HL-60 (cell line): ENCODE data around the gene P3H3.

Source experiments
- DNase-seq, 2 experiments: peaks; one replicate each; pipeline ENCODE4 v3.0.0-alpha.2; 2010 to 2020; ENCODE audit warnings: low read depth in 1 of 2, low spot score in 1 of 2
- H3K27ac ChIP-seq: fragments of 250-450 bp; sonication (Bioruptor Pico); replicated peaks from 2 replicates; pipeline ENCODE4 v1.5.1; 2020; ENCODE audit warnings: mild to moderate bottlenecking, moderate library complexity
- H3K27me3 ChIP-seq: fragments of 250-450 bp; sonication (Bioruptor Pico); 2 replicates; pipeline ENCODE4 v1.5.1; 2021; ENCODE audit warnings: mild to moderate bottlenecking, moderate library complexity; ENCODE audit not compliant: insufficient read depth, poor library complexity, severe bottlenecking
- H3K4me3 ChIP-seq: replicated peaks from 2 replicates; pipeline ENCODE4 v1.5.1; 2011; ENCODE audit warnings: mild to moderate bottlenecking, control low read depth, low read length; ENCODE audit not compliant: insufficient read depth
- GABPA ChIP-seq: IDR thresholded peaks from 2 replicates; pipeline ENCODE4 v1.6.1; 2012; ENCODE audit warnings: low read depth
- POLR2AphosphoS5 ChIP-seq: IDR thresholded peaks from 2 replicates; pipeline ENCODE4 v1.6.1; 2012; ENCODE audit warnings: low read depth
- SPI1 ChIP-seq: IDR thresholded peaks from 2 replicates; pipeline ENCODE4 v1.6.1; 2012; ENCODE audit warnings: low read depth, mild to moderate bottlenecking, borderline replicate concordance
- TF ChIP-seq, protein P1 (sequence below): IDR thresholded peaks from one replicate; pipeline ENCODE4 v1.5.1; 2011; ENCODE audit warnings: low read length, control low read depth, inconsistent platforms; ENCODE audit not compliant: insufficient read depth
- TF ChIP-seq, protein P2 (sequence below): IDR thresholded peaks from 2 replicates; pipeline ENCODE4 v1.6.1; 2012; ENCODE audit warnings: low read depth; ENCODE audit not compliant: insufficient replicate concordance

The P3H3 gene

DNA sequence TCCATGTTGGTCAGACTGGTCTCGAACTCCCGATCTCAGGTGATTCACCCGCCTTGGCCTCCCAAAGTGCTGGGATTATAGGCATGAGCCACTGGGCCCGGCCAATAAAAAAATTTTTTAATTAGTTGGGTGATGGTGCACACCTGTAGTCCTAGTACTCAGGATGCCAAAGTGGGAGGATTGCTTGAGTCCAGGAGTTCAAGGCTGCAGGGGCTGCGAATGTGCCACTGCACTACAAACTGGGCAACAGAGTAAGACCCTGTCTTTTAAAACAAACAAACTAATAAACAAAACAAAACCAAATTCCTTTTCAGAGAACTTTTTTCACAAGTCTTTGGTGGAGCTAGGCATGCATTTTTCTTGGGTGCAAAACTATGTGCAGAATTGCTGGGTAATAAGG is 55.0 kb downstream of the P3H3 start:
- no peak for DNase-seq
- Histone ChIP-seq H3K27ac (no peak overlapping the region), H3K27me3 (no peaks in the 10 kb centered on the region), H3K4me3 (no peak overlapping the region)
- TF ChIP-seq, protein P1, sequence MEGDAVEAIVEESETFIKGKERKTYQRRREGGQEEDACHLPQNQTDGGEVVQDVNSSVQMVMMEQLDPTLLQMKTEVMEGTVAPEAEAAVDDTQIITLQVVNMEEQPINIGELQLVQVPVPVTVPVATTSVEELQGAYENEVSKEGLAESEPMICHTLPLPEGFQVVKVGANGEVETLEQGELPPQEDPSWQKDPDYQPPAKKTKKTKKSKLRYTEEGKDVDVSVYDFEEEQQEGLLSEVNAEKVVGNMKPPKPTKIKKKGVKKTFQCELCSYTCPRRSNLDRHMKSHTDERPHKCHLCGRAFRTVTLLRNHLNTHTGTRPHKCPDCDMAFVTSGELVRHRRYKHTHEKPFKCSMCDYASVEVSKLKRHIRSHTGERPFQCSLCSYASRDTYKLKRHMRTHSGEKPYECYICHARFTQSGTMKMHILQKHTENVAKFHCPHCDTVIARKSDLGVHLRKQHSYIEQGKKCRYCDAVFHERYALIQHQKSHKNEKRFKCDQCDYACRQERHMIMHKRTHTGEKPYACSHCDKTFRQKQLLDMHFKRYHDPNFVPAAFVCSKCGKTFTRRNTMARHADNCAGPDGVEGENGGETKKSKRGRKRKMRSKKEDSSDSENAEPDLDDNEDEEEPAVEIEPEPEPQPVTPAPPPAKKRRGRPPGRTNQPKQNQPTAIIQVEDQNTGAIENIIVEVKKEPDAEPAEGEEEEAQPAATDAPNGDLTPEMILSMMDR: no peak
- TF ChIP-seq, protein P2, sequence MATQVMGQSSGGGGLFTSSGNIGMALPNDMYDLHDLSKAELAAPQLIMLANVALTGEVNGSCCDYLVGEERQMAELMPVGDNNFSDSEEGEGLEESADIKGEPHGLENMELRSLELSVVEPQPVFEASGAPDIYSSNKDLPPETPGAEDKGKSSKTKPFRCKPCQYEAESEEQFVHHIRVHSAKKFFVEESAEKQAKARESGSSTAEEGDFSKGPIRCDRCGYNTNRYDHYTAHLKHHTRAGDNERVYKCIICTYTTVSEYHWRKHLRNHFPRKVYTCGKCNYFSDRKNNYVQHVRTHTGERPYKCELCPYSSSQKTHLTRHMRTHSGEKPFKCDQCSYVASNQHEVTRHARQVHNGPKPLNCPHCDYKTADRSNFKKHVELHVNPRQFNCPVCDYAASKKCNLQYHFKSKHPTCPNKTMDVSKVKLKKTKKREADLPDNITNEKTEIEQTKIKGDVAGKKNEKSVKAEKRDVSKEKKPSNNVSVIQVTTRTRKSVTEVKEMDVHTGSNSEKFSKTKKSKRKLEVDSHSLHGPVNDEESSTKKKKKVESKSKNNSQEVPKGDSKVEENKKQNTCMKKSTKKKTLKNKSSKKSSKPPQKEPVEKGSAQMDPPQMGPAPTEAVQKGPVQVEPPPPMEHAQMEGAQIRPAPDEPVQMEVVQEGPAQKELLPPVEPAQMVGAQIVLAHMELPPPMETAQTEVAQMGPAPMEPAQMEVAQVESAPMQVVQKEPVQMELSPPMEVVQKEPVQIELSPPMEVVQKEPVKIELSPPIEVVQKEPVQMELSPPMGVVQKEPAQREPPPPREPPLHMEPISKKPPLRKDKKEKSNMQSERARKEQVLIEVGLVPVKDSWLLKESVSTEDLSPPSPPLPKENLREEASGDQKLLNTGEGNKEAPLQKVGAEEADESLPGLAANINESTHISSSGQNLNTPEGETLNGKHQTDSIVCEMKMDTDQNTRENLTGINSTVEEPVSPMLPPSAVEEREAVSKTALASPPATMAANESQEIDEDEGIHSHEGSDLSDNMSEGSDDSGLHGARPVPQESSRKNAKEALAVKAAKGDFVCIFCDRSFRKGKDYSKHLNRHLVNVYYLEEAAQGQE: no peak
- TF ChIP-seq GABPA (no peak), SPI1 (no peak), POLR2AphosphoS5 (no peak)

- TF ChIP-seq, protein P1: no peak
- TF ChIP-seq, protein P2: no peak
- TF ChIP-seq POLR2AphosphoS5: no peak
- no peak for TF ChIP-seq GABPA
- TF ChIP-seq SPI1: no peak
- no peak for DNase-seq
- Histone ChIP-seq H3K27me3 (no peaks in the 10 kb centered on the region), H3K27ac (no peak overlapping the region), H3K4me3 (no peak overlapping the region)
Measured at GRCh38 chr12:6883683-6884082, 55.5 kb downstream of the P3H3 start.

DNA sequence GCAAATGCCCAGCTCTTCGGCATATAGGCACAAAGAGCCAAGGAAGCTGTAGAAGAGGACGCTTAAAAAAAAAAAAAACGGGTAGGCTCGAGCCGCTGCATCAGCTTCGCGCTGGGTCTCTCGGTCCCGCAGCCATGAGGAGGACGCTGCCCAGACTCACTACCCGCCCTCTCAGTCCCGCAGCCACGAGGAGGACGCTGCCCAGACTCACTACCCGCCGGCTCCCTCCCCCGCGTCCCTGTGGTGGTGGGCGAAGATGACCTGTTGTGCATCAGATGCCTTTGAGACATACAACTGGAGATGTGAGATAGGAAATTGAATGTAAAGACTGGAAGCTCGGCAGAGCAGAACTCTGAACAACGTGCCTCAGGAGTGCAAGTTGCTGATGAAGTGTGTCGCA is 56.3 kb downstream of the P3H3 start:
- TF ChIP-seq GABPA (no peak), POLR2AphosphoS5 (no peak), SPI1 (no peak)
- TF ChIP-seq, protein P1: no peak
- TF ChIP-seq, protein P2: no peak
- no peak overlapping the region for H3K27ac ChIP-seq
- no peaks in the 10 kb centered on the region for H3K27me3 ChIP-seq
- no peak overlapping the region for H3K4me3 ChIP-seq
- no peak for DNase-seq
